ENCODE data around the gene UQCC5. TPM values are rescaled to one million over a fixed set of nuclear protein-coding genes. Genes with fewer than 3 reads are reported as not detected.

UQCC5 gene
- total RNA-seq, 2 donors from 2014 or later, result 0.78 to 7.3 TPM

- Histone ChIP-seq H3K27ac (no peak overlapping the region), H3K4me3 (no peak overlapping the region), H3K36me3 (replicated peaks in 1 of 2; ENCODE audit: insufficient read depth in 1 of 2, low read depth in 2 of 2) (no peaks in the 10 kb centered on the region), H3K4me1 (peaks cover 25% of the 10 kb centered on the region), H3K27me3 (no peaks in the 10 kb centered on the region), H3K9me3 (no peaks in the 10 kb centered on the region)
- ATAC-seq, result no peak
- WGBS, 2 donors, result 77 to 82% methylated on average over 3 to 10 of the region's 10 CpGs
- no peak for DNase-seq
- TF ChIP-seq POLR2A (IDR thresholded peaks at IDR 0.05) (no peak), CTCF (IDR thresholded peaks at IDR 0.05) (no peak)
- intact Hi-C loops (cut with DNase I), result loop anchor here (10.0 kb wide), 1 partner anchor 76 kb away; the partner anchor contains the start of genes NISCH and TNNC1
Observed at GRCh38 chr3:52530918-52531826, 5.2 kb upstream of the UQCC5 start.

- Histone ChIP-seq H3K27me3 (no peaks in the 10 kb centered on the region), H3K36me3 (replicated peaks in 1 of 2; ENCODE audit: insufficient read depth in 1 of 2, low read depth in 2 of 2) (no peaks in the 10 kb centered on the region), H3K4me1 (peaks cover 23% of the 10 kb centered on the region), H3K9me3 (no peaks in the 10 kb centered on the region), H3K27ac (no peak overlapping the region), H3K4me3 (no peak overlapping the region)
- ATAC-seq, result no peak
- 91 to 94% methylated on average over 7 to 14 of the region's 14 CpGs for WGBS, 2 donors
- TF ChIP-seq CTCF (IDR thresholded peaks at IDR 0.05) (no peak), POLR2A (IDR thresholded peaks at IDR 0.05) (no peak)
- no peak for DNase-seq
- intact Hi-C loops (cut with DNase I), result loop anchor here (10.0 kb wide), 1 partner anchor 77 kb away; the partner anchor contains the start of genes NISCH and TNNC1
Observed at GRCh38 chr3:52531860-52532516, 4.4 kb upstream of the UQCC5 start.

- ATAC-seq, result no peak
- TF ChIP-seq CTCF (IDR thresholded peaks at IDR 0.05), result no peak
- no peak for TF ChIP-seq POLR2A (IDR thresholded peaks at IDR 0.05)
- peaks cover 26% of the 10 kb centered on the region for H3K4me1 ChIP-seq
- 70 to 75% methylated on average over 2 to 5 of the region's 5 CpGs for WGBS, 2 donors
- no peak overlapping the region for H3K27ac ChIP-seq
- no peak overlapping the region for H3K4me3 ChIP-seq
- H3K36me3 ChIP-seq (replicated peaks in 1 of 2; ENCODE audit: insufficient read depth in 1 of 2, low read depth in 2 of 2), result no peaks in the 10 kb centered on the region
- no peaks in the 10 kb centered on the region for H3K27me3 ChIP-seq
- H3K9me3 ChIP-seq, result no peaks in the 10 kb centered on the region
- intact Hi-C loops (cut with DNase I), result loop anchor here (10.0 kb wide), 1 partner anchor 78 kb away; the partner anchor contains the start of genes NISCH and TNNC1
- DNase-seq, result peak in 1 of 4 donors; percentile 30
Observed at GRCh38 chr3:52532517-52532837, 3.9 kb upstream of the UQCC5 start.

- intact Hi-C loops (cut with DNase I), result loop anchor here (10.0 kb wide), 1 partner anchor 78 kb away; the partner anchor contains the start of genes NISCH and TNNC1
- TF ChIP-seq POLR2A (IDR thresholded peaks at IDR 0.05) (no peak), CTCF (IDR thresholded peaks at IDR 0.05) (no peak)
- H3K27ac ChIP-seq, result no peak overlapping the region
- DNase-seq (peak in 1 of 4 donors; percentile 37), ATAC-seq (no peak)
- no peaks in the 10 kb centered on the region for H3K36me3 ChIP-seq (replicated peaks in 1 of 2; ENCODE audit: insufficient read depth in 1 of 2, low read depth in 2 of 2)
- no peaks in the 10 kb centered on the region for H3K9me3 ChIP-seq
- H3K27me3 ChIP-seq, result no peaks in the 10 kb centered on the region
- peak overlapping the region in 1 of 2 donors; percentile 24 for H3K4me3 ChIP-seq
- 15 to 58% methylated on average over 8 to 67 of the region's 78 CpGs for WGBS, 2 donors
- peaks cover 32% of the 10 kb centered on the region for H3K4me1 ChIP-seq
Observed at GRCh38 chr3:52532838-52533622, 3.4 kb upstream of the UQCC5 start.

All from body of pancreas (tissue), 4 donors.